PC-9 (cell line): ENCODE results near the gene JDP2. TPM values are rescaled to one million over a fixed set of nuclear protein-coding genes. Genes with fewer than 3 reads are reported as not detected.

Experiments used
- BruUV-seq: library from RNA; stranded (reverse); fragments of 400-500 nt; replicated peaks from 2 replicates; lab custom pipeline; 2021; lab: Mats Ljungman, UMichigan
- CTCF ChIA-PET: fragments of 300-600 bp; sonication (Branson Sonifier 250); formaldehyde crosslinking; loops from one replicate; lab custom pipeline; 2022; ENCODE audit warnings: antibody characterized with exemption; lab: Charles Lee
- POLR2A ChIA-PET: fragments of 300-600 bp; sonication (Branson Sonifier 250); formaldehyde crosslinking; loops from one replicate; lab custom pipeline; 2022; ENCODE audit warnings: antibody characterized with exemption; ENCODE audit not compliant: unreplicated experiment; lab: Charles Lee
- DNase-seq, 2 experiments: peaks; one replicate each; pipeline versions ENCODE4 v3.0.0 to v3.0.0-alpha.2; 2015 to 2022; ENCODE audit warnings: mixed read lengths in 1 of 2
- H2AFZ ChIP-seq: fragments of 200-600 bp; sonication (generic); 2 replicates; pipeline ENCODE4 v1.8.1; 2017; ENCODE audit warnings: antibody characterized with exemption
- H3F3A ChIP-seq: fragments of 200-600 bp; sonication (generic); 2 replicates; pipeline ENCODE4 v1.8.1; 2017; ENCODE audit warnings: antibody characterized with exemption, mild to moderate bottlenecking, low read depth; ENCODE audit not compliant: insufficient read depth
- H3K27ac ChIP-seq: fragments of 200-600 bp; sonication (generic); 2 replicates; pipeline ENCODE4 v1.6.1; 2016; ENCODE audit warnings: mixed run types
- H3K27me3 ChIP-seq: fragments of 200-600 bp; sonication (generic); 2 replicates; pipeline ENCODE4 v1.6.1; 2016; ENCODE audit warnings: low read depth, mixed run types; ENCODE audit not compliant: insufficient read depth
- H3K36me3 ChIP-seq: fragments of 200-600 bp; sonication (generic); 2 replicates; pipeline ENCODE4 v1.6.1; 2016; ENCODE audit warnings: low read depth, mixed run types
- H3K4me1 ChIP-seq: fragments of 200-600 bp; sonication (generic); replicated peaks from 2 replicates; pipeline ENCODE4 v1.6.1; 2016; ENCODE audit warnings: mixed run types; ENCODE audit not compliant: insufficient read depth
- H3K4me2 ChIP-seq: fragments of 200-600 bp; sonication (generic); 2 replicates; pipeline ENCODE4 v1.6.1; 2017; ENCODE audit warnings: mixed run types
- H3K4me3 ChIP-seq: fragments of 200-600 bp; sonication (generic); 2 replicates; pipeline ENCODE4 v1.6.1; 2016; ENCODE audit warnings: mixed run types
- H3K79me2 ChIP-seq: fragments of 200-600 bp; sonication (generic); 2 replicates; pipeline ENCODE4 v1.6.1; 2017; ENCODE audit warnings: low read depth, mixed run types
- H3K9me2 ChIP-seq: fragments of 200-600 bp; sonication (generic); 2 replicates; pipeline ENCODE4 v1.8.1; 2017; ENCODE audit warnings: mild to moderate bottlenecking; ENCODE audit not compliant: insufficient read depth
- H3K9me3 ChIP-seq: fragments of 200-600 bp; sonication (generic); 2 replicates; pipeline ENCODE4 v1.8.1; 2016; ENCODE audit warnings: low read depth; ENCODE audit not compliant: insufficient read depth
- H4K20me1 ChIP-seq: fragments of 200-600 bp; sonication (generic); 2 replicates; pipeline ENCODE4 v1.8.1; 2017; ENCODE audit not compliant: insufficient read depth
- EZH2 ChIP-seq: fragments of 200-600 bp; sonication (generic); IDR thresholded peaks from 2 replicates; pipeline ENCODE4 v1.8.0; 2017; ENCODE audit warnings: antibody characterized with exemption, low read depth
- intact Hi-C: fragments of 100-400 bp; cut with micrococcal nuclease; formaldehyde crosslinking; loops from one replicate; pipeline ENCODE4 v1.10.0; 2022; ENCODE audit not compliant: unreplicated experiment
- total RNA-seq: library from RNA; stranded (reverse); gene quantifications from 2 replicates; pipeline ENCODE4 v1.2.3, GENCODE V29; 2021
- TF ChIP-seq, protein P1 (sequence below): fragments of 200-600 bp; sonication (generic); conservative IDR thresholded peaks from 2 replicates; pipeline ENCODE4 v1.6.1; 2017; ENCODE audit warnings: mixed run types, antibody characterized with exemption, mild to moderate bottlenecking, moderate library complexity

The JDP2 gene
- total RNA-seq, 1 experiment from 2014 or later: 186 TPM

DNA sequence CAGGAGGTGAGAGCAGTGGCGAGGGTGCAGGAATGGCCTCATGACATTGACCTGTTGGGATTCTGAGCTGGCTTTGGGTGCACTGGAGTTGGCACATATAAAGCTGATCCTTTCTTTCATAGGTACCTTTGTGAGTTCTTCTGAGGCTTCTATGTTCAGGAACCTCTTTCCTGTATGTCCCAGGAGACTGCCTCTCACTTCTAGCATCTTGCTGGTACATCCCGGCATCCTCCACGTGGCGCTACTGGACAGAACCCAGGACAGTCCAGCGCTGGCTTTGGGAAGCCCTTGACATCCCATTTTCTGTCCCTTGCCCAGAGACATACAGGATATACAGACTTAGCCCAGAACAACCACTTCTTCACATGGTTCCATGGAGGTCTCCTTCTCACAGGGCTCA, 50.1 kb downstream of the JDP2 start:
- Histone ChIP-seq H3K27me3 (no peaks in the 10 kb centered on the region), H3K36me3 (0 out of 2 replicates have a peak, but pooled peaks cover 12% of the 10 kb centered on the region), H3K9me3 (no peaks in the 10 kb centered on the region), H3K79me2 (no peaks in the 10 kb centered on the region), H3K4me2 (no peak overlapping the region), H2AFZ (no peak overlapping the region), H3K4me1 (no peaks in the 10 kb centered on the region; the same call in 1 of the 2 replicates), H3K9me2 (no peaks in the 10 kb centered on the region), H3K27ac (no peak overlapping the region), H4K20me1 (no peaks in the 10 kb centered on the region), H3F3A (peaks cover 8% of the 10 kb centered on the region; the same call in 1 of the 2 replicates), H3K4me3 (no peak overlapping the region)
- BruUV-seq: no TSS peak
- intact Hi-C loops: no loop called here
- no peak for DNase-seq
- TF ChIP-seq EZH2: no peak
- TF ChIP-seq, protein P1, sequence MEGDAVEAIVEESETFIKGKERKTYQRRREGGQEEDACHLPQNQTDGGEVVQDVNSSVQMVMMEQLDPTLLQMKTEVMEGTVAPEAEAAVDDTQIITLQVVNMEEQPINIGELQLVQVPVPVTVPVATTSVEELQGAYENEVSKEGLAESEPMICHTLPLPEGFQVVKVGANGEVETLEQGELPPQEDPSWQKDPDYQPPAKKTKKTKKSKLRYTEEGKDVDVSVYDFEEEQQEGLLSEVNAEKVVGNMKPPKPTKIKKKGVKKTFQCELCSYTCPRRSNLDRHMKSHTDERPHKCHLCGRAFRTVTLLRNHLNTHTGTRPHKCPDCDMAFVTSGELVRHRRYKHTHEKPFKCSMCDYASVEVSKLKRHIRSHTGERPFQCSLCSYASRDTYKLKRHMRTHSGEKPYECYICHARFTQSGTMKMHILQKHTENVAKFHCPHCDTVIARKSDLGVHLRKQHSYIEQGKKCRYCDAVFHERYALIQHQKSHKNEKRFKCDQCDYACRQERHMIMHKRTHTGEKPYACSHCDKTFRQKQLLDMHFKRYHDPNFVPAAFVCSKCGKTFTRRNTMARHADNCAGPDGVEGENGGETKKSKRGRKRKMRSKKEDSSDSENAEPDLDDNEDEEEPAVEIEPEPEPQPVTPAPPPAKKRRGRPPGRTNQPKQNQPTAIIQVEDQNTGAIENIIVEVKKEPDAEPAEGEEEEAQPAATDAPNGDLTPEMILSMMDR: no peak
- CTCF ChIA-PET: interaction anchor here (1.0 to 1.1 kb wide), 2 partner anchors 83 kb away, joined by 4 read pairs; no protein-coding TSS in a partner anchor
- POLR2A ChIA-PET: interaction anchor here (0.6 kb wide), 1 partner anchor 15 kb away, joined by 3 read pairs; no protein-coding TSS in a partner anchor

DNA sequence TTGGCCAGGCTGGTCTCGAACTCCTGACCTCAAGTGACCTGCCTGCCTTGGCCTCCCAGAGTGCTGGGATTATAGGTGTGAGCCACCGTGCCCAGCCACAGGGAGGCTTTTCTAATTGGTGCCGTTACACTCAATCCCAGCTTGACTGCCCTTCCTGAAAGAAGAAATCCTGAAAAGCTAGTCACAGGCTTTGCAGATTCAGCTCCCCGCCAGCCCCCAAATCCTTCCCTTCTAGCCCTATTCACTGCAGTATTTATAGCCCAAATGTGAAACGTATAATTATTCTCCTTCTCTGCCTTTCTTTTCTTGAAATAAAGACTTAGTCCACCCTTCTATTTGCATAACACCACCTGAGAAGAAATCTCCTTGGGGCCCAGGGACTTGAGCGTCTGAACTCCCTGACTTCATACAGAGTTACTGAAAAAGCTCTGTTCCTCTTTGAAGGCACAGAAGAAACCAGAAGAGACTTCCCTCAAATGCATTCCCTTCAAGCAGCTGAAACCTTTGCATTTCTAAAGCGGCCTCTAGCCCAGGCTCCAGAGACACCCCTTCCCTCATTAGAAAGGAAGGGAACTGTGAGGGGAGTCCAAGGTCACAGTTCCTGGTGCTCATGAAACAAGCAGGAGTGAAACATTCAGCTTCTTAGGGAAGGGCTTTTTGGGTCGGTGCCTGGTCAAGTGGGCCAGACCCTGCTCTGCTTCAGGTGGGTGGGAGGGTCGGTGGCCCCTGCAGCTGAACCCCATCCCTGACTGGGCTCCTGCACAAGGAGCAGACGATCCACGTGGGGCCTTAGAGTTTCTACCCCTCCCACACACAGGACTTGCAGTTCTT, 52.2 kb downstream of the JDP2 start:
- no peak for DNase-seq
- Histone ChIP-seq H3K9me3 (no peaks in the 10 kb centered on the region), H3K4me3 (no peak overlapping the region), H4K20me1 (no peaks in the 10 kb centered on the region), H3K79me2 (no peaks in the 10 kb centered on the region), H3K9me2 (no peaks in the 10 kb centered on the region), H3K27me3 (no peaks in the 10 kb centered on the region), H3F3A (peaks cover 9% of the 10 kb centered on the region; the same call in 1 of the 2 replicates), H3K27ac (no peak overlapping the region), H3K4me1 (no peaks in the 10 kb centered on the region), H3K4me2 (no peak overlapping the region), H3K36me3 (0 out of 2 replicates have a peak, but pooled peaks cover 11% of the 10 kb centered on the region), H2AFZ (no peak overlapping the region)
- no peak for TF ChIP-seq EZH2
- TF ChIP-seq, protein P1: no peak
- ChIA-PET CTCF (interaction anchor here (0.6 to 1.6 kb wide), 2 partner anchors 81 to 178 kb away, joined by 4 to 9 read pairs; no protein-coding TSS in a partner anchor), POLR2A (interaction anchor here (0.5 kb wide), 1 partner anchor 52 kb away, joined by 5 read pairs; the partner anchor contains the start of gene JDP2)
- no TSS peak for BruUV-seq
- intact Hi-C loops: no loop called here

DNA sequence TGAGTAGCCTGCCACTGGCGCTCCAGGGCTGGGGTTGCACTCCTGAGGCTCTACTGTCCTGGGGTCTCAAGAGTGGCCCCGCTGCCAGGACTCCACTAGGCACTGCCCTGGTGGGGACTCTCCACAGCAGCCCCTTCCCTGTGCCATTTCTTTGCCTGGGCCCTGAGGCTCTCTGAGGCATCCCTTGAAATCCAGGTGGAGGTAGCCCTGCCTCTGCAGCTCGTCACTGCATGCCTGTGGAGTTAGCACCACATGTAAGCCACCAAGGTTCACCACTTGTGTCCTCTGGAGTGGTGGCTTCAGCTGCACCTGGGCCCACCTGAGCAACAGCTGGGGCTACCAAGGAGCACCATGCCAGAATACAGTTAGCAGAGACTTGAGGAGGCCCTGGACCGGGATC, 54.5 kb downstream of the JDP2 start:
- intact Hi-C loops: no loop called here
- CTCF ChIA-PET: no interaction called here

More for the DNA sequence above, 54.5 kb downstream of the JDP2 start:
- no TSS peak for BruUV-seq
- Histone ChIP-seq H3K4me3 (no peak overlapping the region), H3K9me3 (no peaks in the 10 kb centered on the region), H2AFZ (no peak overlapping the region), H3K36me3 (no peaks in the 10 kb centered on the region), H3K4me2 (no peak overlapping the region), H3F3A (peaks cover 17% of the 10 kb centered on the region), H3K27ac (no peak overlapping the region), H3K27me3 (no peaks in the 10 kb centered on the region), H4K20me1 (no peaks in the 10 kb centered on the region), H3K4me1 (peaks cover 9% of the 10 kb centered on the region), H3K79me2 (no peaks in the 10 kb centered on the region), H3K9me2 (no peaks in the 10 kb centered on the region)
- no peak for DNase-seq
- POLR2A ChIA-PET: no interaction called here
- TF ChIP-seq, protein P1: no peak
- no peak for TF ChIP-seq EZH2
